KMS-11 (cell line): Measurements from ENCODE around the gene RASA3.

ENCODE experiments used
- H2AFZ ChIP-seq: fragments of 200-600 bp; sonication (generic); 2 replicates; pipeline ENCODE4 v1.6.1; 2016; ENCODE audit warnings: antibody characterized with exemption, mixed run types, low read depth
- H3K27ac ChIP-seq: fragments of 200-600 bp; sonication (generic); 2 replicates; pipeline ENCODE4 v1.6.1; 2016; ENCODE audit warnings: mild to moderate bottlenecking, mixed run types
- H3K27me3 ChIP-seq: fragments of 200-600 bp; sonication (generic); 2 replicates; pipeline ENCODE4 v1.6.1; 2017; ENCODE audit warnings: mild to moderate bottlenecking, low read depth, mixed run types, moderate library complexity; ENCODE audit not compliant: insufficient read depth
- H3K36me3 ChIP-seq: fragments of 200-600 bp; sonication (generic); 2 replicates; pipeline ENCODE4 v1.6.1; 2017; ENCODE audit warnings: mild to moderate bottlenecking, mixed run types; ENCODE audit not compliant: insufficient read depth
- H3K4me1 ChIP-seq: fragments of 200-600 bp; sonication (generic); 2 replicates; pipeline ENCODE4 v1.6.1; 2016; ENCODE audit warnings: mild to moderate bottlenecking, low read depth, mixed run types; ENCODE audit not compliant: poor library complexity, severe bottlenecking
- H3K4me2 ChIP-seq: fragments of 200-600 bp; sonication (generic); 2 replicates; pipeline ENCODE4 v1.7.0; 2016; ENCODE audit warnings: mild to moderate bottlenecking, mixed run types
- H3K4me3 ChIP-seq: fragments of 200-600 bp; sonication (generic); IDR thresholded peaks from 2 replicates; pipeline ENCODE4 v1.6.1; 2017; ENCODE audit warnings: low read depth, low read length, mixed read lengths; ENCODE audit not compliant: insufficient read depth
- H3K79me2 ChIP-seq: fragments of 200-600 bp; sonication (generic); 2 replicates; pipeline ENCODE4 v1.6.1; 2016; ENCODE audit warnings: low read depth, mixed run types; ENCODE audit not compliant: insufficient read depth
- H3K9ac ChIP-seq: fragments of 200-600 bp; sonication (generic); 2 replicates; pipeline ENCODE4 v1.6.1; 2016; ENCODE audit warnings: mild to moderate bottlenecking, mixed run types
- H4K20me1 ChIP-seq: fragments of 200-600 bp; sonication (generic); 2 replicates; pipeline ENCODE4 v1.6.1; 2016; ENCODE audit warnings: mild to moderate bottlenecking, mixed run types; ENCODE audit not compliant: insufficient read depth
- TF ChIP-seq, protein P1 (sequence below): fragments of 200-600 bp; sonication (generic); conservative IDR thresholded peaks from 2 replicates; pipeline ENCODE4 v1.6.1; 2017; ENCODE audit warnings: low read depth, mild to moderate bottlenecking, antibody characterized with exemption, low read length, moderate library complexity, mixed read lengths

Gene RASA3

DNA sequence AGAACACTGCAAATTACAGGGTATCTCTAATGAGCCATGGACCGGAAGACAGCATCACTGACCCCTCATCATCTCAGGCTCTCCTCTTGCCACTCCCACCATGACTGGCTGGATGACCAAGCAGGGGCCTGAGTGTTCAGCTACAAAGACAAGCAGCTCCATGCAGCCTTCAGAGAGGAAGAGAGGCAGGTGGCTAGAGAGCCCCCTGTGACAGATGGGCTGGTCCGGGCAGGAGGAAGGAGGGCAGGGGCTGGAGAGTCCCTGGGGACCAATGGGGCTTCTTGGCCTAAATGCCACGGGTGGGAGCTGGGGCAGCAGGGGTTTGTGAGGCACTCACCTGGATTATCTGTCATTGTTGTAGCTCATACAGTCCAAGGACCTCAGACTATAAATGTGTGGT, 12.8 kb upstream of the RASA3 start:
- H3K4me1 ChIP-seq, result peaks cover 25% of the 10 kb centered on the region
- H3K79me2 ChIP-seq, result no peaks in the 10 kb centered on the region
- H3K9ac ChIP-seq, result no peak overlapping the region
- H4K20me1 ChIP-seq, result no peaks in the 10 kb centered on the region
- no peak overlapping the region for H2AFZ ChIP-seq
- TF ChIP-seq, protein P1, sequence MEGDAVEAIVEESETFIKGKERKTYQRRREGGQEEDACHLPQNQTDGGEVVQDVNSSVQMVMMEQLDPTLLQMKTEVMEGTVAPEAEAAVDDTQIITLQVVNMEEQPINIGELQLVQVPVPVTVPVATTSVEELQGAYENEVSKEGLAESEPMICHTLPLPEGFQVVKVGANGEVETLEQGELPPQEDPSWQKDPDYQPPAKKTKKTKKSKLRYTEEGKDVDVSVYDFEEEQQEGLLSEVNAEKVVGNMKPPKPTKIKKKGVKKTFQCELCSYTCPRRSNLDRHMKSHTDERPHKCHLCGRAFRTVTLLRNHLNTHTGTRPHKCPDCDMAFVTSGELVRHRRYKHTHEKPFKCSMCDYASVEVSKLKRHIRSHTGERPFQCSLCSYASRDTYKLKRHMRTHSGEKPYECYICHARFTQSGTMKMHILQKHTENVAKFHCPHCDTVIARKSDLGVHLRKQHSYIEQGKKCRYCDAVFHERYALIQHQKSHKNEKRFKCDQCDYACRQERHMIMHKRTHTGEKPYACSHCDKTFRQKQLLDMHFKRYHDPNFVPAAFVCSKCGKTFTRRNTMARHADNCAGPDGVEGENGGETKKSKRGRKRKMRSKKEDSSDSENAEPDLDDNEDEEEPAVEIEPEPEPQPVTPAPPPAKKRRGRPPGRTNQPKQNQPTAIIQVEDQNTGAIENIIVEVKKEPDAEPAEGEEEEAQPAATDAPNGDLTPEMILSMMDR, result no peak
- H3K4me2 ChIP-seq, result no peak overlapping the region
- no peak overlapping the region for H3K27ac ChIP-seq
- H3K36me3 ChIP-seq, result no peaks in the 10 kb centered on the region
- H3K27me3 ChIP-seq, result no peaks in the 10 kb centered on the region
- H3K4me3 ChIP-seq, result no peak overlapping the region

DNA sequence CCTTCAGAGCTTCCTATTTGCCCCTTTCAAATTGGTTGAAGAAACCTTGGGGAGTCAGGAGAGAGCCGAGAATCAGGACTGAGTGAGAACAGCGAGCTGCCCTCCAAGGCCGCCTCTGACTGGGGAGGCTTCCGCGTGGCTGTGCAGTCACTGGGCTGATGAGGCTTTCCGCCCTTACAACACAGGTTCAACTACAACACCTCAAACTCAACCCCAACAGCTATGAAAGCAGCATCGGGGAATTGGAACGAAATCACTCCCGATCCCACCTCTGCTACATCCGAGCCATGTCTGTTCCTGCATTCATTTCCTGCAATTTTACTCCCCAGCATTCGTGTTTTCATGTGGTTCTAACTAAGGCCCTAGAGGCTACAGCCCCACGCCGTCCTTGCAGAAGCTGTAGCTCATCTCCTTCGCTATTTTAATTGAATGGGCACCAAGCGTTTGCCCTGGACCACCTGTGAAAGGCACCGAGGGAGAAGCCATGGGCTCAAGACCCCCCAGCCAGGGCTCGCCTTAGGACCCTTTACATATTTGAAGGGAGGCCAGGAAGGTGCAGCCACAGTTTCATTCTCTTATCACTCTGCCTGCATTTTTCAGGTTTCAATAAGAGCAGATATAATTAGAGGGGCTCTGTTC, 12.3 kb upstream of the RASA3 start:
- Histone ChIP-seq H3K9ac (no peak overlapping the region), H3K36me3 (no peaks in the 10 kb centered on the region), H3K27me3 (no peaks in the 10 kb centered on the region), H3K27ac (no peak overlapping the region), H3K4me2 (no peak overlapping the region), H3K4me3 (no peak overlapping the region), H4K20me1 (no peaks in the 10 kb centered on the region), H3K79me2 (no peaks in the 10 kb centered on the region), H3K4me1 (peaks cover 20% of the 10 kb centered on the region), H2AFZ (no peak overlapping the region)
- TF ChIP-seq, protein P1, result no peak

DNA sequence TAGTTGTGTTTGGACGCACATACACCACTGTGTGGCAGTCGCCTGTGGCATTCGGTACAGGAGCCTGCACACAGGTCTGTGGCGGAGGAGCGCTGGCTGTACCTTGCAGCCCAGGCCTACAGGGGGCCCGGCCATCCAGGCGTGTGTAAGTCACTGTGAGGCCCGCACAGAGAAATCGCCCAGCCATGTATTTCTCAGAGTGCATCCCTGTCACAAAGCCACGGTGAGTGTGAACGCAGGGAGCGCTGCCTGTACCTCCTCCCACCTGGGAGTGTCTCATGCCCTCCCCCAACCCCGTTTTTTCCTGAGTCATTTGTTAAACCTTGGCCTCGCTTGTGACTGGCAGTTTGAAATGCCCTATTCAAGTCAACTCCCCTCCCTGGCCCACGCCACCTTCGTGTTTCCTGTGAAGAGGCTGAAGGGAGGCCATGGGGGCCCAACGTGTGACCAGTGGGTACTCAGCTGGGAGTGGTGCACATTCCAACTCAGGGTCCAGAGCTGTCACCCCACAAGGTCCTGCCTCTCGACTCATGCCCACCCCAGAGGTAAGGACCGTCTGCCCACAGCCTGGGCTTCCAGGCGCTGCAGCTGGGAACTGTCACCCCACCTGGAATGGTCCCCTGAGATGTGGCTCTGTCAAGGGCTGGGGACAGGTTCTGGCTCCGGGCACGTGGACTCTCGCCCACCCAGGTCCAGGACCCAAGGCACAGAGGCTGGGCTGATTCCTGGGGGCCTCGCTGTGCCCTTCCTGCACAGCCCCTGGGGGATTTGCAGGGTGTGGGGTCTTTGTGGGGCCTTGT, 11.6 kb upstream of the RASA3 start:
- no peak overlapping the region for H3K4me2 ChIP-seq
- no peaks in the 10 kb centered on the region for H4K20me1 ChIP-seq
- peaks cover 13% of the 10 kb centered on the region for H3K4me1 ChIP-seq
- no peak overlapping the region for H2AFZ ChIP-seq
- TF ChIP-seq, protein P1, result no peak
- H3K9ac ChIP-seq, result no peak overlapping the region
- no peaks in the 10 kb centered on the region for H3K36me3 ChIP-seq
- no peak overlapping the region for H3K27ac ChIP-seq
- no peaks in the 10 kb centered on the region for H3K79me2 ChIP-seq
- H3K27me3 ChIP-seq, result no peaks in the 10 kb centered on the region
- no peak overlapping the region for H3K4me3 ChIP-seq

DNA sequence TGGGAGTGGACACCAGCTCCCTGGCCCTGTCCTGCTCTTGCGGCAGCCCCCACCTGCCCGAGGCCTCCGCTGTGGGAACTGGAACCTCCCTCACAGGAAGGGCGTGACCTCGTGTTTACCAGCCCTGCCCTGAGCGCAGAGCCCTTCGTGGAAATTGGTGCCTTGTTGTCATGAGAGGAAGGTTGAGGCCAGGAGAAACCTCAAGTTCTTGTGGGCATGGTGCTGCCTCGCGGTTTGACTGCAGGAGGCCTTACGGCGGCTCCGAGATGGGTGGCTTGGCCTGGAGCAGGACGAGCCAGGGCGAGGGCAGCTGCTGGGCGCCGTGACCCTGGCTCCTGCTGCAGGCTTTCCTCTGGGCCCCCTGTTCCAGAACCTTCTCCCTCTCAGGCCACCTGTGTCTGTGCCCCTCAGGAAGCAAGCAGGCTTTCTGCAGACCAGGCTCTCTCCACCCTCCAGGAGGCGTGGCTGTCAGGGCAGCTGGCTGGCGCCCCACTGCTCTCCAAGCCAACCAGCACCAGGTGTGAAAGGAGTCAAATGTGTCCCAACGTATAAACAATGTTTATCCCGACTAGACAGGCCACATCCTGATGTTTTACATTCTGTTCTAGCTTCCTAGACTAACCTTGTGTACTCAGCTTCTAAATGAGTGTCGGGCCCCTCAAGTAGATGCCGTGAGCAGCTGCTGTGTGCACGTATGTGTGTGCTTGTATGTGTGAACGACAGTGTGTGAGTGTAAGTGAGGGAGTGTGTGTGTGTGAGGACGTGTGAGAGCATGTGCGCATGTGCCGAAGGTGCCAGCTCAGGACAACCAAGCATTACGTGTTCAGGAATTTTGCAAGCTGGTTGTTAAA, 10.4 kb upstream of the RASA3 start:
- Histone ChIP-seq H4K20me1 (no peaks in the 10 kb centered on the region), H2AFZ (no peak overlapping the region), H3K36me3 (no peaks in the 10 kb centered on the region), H3K4me3 (no peak overlapping the region), H3K4me1 (peaks cover 1% of the 10 kb centered on the region), H3K4me2 (no peak overlapping the region), H3K27me3 (no peaks in the 10 kb centered on the region), H3K79me2 (no peaks in the 10 kb centered on the region), H3K9ac (no peak overlapping the region), H3K27ac (no peak overlapping the region)
- TF ChIP-seq, protein P1, result no peak
